ENCODE results near the gene NTSR2. TPM values are rescaled to one million over a fixed set of nuclear protein-coding genes. Genes with fewer than 3 reads are reported as not detected.

NTSR2 gene
- total RNA-seq, 1 experiment from 2014 or later, result not detected

- Mint-ChIP-seq H3K4me3 (no peak overlapping the region), H3K9me3 (no peaks in the 10 kb centered on the region), H3K27ac (no peak overlapping the region), H3K27me3 (ENCODE audit: low read depth) (no peaks in the 10 kb centered on the region), H3K4me1 (no peaks in the 10 kb centered on the region), H3K36me3 (no peaks in the 10 kb centered on the region)
- CTCF ChIA-PET, result interaction anchor here (2.5 kb wide), 1 partner anchor 12 kb away, joined by 12 read pairs; no protein-coding TSS in a partner anchor
- DNase-seq (ENCODE audit: low spot score), result no peak
- ATAC-seq, result no peak
- POLR2A ChIA-PET, result no interaction called here
- no peak for TF ChIP-seq FOXK1 (CRISPR knock-in tag; IDR thresholded peaks at IDR 0.05)
- TF ChIP-seq GTF2I (CRISPR knock-in tag; conservative IDR thresholded peaks at IDR 0.05), result no peak
- TF ChIP-seq ZMAT4 (CRISPR knock-in tag; IDR thresholded peaks at IDR 0.05), result no peak
- TF ChIP-seq MXD4 (CRISPR knock-in tag; IDR thresholded peaks at IDR 0.05; ENCODE audit: borderline replicate concordance), result no peak
Measured at GRCh38 chr2:11699686-11700670, 30.0 kb upstream of the NTSR2 start.

- CTCF ChIA-PET, result interaction anchor here (1.0 to 2.5 kb wide), 4 partner anchors 10 to 115 kb away, joined by 3 to 12 read pairs (median 4); no protein-coding TSS in a partner anchor
- DNase-seq (ENCODE audit: low spot score), result no peak
Measured at GRCh38 chr2:11698009-11698922, 28.3 kb upstream of the NTSR2 start.

More at GRCh38 chr2:11698009-11698922, 28.3 kb upstream of the NTSR2 start:
- POLR2A ChIA-PET, result no interaction called here
- Mint-ChIP-seq H3K4me3 (no peak overlapping the region), H3K27ac (no peak overlapping the region), H3K4me1 (no peaks in the 10 kb centered on the region), H3K27me3 (ENCODE audit: low read depth) (no peaks in the 10 kb centered on the region), H3K36me3 (no peaks in the 10 kb centered on the region), H3K9me3 (no peaks in the 10 kb centered on the region)
- TF ChIP-seq TCF7 (CRISPR knock-in tag; IDR thresholded peaks at IDR 0.05; ENCODE audit: low read depth) (no peak), AR (CRISPR knock-in tag; IDR thresholded peaks at IDR 0.05) (no peak), ZNF396 (CRISPR knock-in tag; IDR thresholded peaks at IDR 0.05; ENCODE audit: borderline replicate concordance) (no peak), SMAD3 (CRISPR knock-in tag; IDR thresholded peaks at IDR 0.05; ENCODE audit: borderline replicate concordance) (no peak), RELA (CRISPR knock-in tag; IDR thresholded peaks at IDR 0.05; ENCODE audit: borderline replicate concordance) (no peak), MAX (CRISPR knock-in tag; IDR thresholded peaks at IDR 0.05) (no peak), TEAD4 (CRISPR knock-in tag; IDR thresholded peaks at IDR 0.05) (no peak), ZMAT4 (CRISPR knock-in tag; IDR thresholded peaks at IDR 0.05) (no peak), ETV6 (CRISPR knock-in tag; IDR thresholded peaks at IDR 0.05) (no peak), FOXK1 (CRISPR knock-in tag; IDR thresholded peaks at IDR 0.05) (no peak), CBFB (CRISPR knock-in tag; IDR thresholded peaks at IDR 0.05; ENCODE audit: low read depth) (no peak), ARID4B (CRISPR knock-in tag; IDR thresholded peaks at IDR 0.05; ENCODE audit: borderline replicate concordance) (no peak), ATF1 (CRISPR knock-in tag; IDR thresholded peaks at IDR 0.05) (no peak), NR2C2 (CRISPR knock-in tag; IDR thresholded peaks at IDR 0.05) (no peak), CDX4 (CRISPR knock-in tag; IDR thresholded peaks at IDR 0.05; ENCODE audit: borderline replicate concordance) (no peak), FOXJ3 (CRISPR knock-in tag; IDR thresholded peaks at IDR 0.05; ENCODE audit: borderline replicate concordance) (no peak), NFYB (CRISPR knock-in tag; conservative IDR thresholded peaks at IDR 0.05; ENCODE audit: low read depth) (no peak), KAT7 (CRISPR knock-in tag; IDR thresholded peaks at IDR 0.05; ENCODE audit: borderline replicate concordance) (no peak), ATF3 (CRISPR knock-in tag; conservative IDR thresholded peaks at IDR 0.05) (no peak)
- no peak for ATAC-seq

All from WTC11 (cell line).